GM21528 (cell line): ENCODE data around the gene OR4F6.
"Not testable (repeated sequence)": the region's sequence is repeated elsewhere in the genome, so short reads cannot be mapped to it uniquely, and the experiment has no call there.

Experiments
- ATAC-seq: cut with Tn5 transposase; IDR thresholded peaks from one replicate; pipeline ENCODE4 v1.9.1; 2021; ENCODE audit warnings: mild to moderate bottlenecking, moderate library complexity; ENCODE audit not compliant: unreplicated experiment, low FRiP score

The OR4F6 gene

GRCh38 chr15:101803209-101803608 is at the start of gene OR4F6:
TSS of gene OR4F6 (plus strand) at chr15:101803509. CDS start at chr15:101805720, 2,211 bp downstream.
- ATAC-seq: no peak

DNA sequence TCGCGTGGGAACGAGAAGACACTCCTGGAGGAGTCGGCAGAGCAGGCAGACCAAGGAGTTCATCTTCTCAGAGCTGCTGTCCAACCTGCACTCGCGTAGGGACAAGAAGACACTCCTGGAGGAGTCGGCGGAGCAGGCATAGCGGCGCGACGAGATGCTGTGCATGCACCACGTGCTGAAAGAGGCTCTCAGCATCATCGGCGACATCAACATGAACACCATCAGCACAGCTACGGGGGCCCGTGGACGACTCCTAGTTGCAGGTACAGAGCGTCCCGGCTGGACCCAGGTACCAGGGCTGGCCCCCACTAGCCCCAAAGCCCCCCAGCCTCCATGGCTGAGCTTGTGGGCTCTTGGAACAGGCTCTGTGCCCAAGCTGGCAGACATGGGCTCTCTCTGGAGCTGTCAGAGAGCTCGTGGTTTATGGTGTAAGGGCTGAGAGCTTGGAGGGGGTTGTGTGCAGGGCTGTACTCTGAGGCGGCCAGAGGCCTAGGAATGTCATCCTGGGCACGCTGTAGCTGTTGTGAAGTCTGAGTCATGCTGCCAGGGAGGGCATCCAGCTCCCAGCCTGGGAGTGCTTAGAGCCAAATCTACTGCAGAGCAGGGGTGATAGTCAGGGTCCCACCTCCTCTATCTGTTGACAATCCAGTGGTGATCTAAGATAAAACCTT is 38.5 kb upstream of the OR4F6 start:
- ATAC-seq: not testable (repeated sequence)

GRCh38 chr15:101765340-101765671 is 38.0 kb upstream of the OR4F6 start:
- ATAC-seq: not testable (repeated sequence)

- no peak for ATAC-seq
Measured at GRCh38 chr15:101765772-101766456, 37.4 kb upstream of the OR4F6 start.

- not testable (repeated sequence) for ATAC-seq
Measured at GRCh38 chr15:101767083-101767640, 36.1 kb upstream of the OR4F6 start.

- ATAC-seq: no peak
Measured at GRCh38 chr15:101772921-101773320, 30.4 kb upstream of the OR4F6 start.

- no peak for ATAC-seq
Measured at GRCh38 chr15:101773496-101774100, 29.7 kb upstream of the OR4F6 start.

DNA sequence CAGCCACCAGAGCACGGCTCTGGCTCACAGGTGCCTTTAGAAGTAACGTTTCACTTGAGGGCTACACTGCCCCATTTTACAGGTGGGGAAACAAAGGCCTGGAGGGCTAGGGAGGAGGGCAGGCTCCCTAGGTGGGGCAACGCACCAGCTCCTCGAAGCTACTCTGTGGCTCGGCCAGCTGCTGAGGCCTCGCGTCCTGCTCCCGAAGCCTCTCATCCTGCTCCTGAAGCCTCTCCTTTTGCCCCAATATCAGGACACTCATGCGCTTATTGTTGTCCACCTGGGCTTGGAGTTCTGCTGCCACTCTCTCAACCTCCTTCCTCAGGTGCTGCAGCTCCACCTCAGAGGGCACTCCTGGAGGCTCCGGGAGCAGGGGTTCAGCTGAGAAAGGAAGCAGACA is 28.2 kb upstream of the OR4F6 start:
- no peak for ATAC-seq

- ATAC-seq: not testable (repeated sequence)
Measured at GRCh38 chr15:101778576-101778975, 24.7 kb upstream of the OR4F6 start.

DNA sequence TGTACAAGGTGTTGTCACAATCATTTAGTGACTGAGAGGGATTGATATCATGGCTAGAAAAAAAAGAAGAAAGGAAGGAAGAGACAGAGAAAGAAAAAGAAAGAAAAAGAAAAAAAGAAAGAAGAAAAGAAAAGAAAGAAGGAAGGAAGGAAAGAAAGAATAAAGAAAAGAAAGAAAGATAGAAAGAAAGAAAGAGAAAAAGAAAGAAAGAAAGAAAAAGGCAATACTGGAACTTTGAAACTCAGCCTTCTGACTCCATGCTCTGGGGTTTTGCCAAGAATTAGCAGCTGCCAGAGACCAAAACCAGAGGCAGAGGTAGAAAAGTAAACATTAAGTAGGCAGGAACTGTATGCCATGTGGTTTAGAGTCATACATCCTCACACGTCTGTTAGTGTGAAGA is 23.1 kb upstream of the OR4F6 start:
- ATAC-seq: not testable (repeated sequence)

- ATAC-seq: no peak
Measured at GRCh38 chr15:101781928-101782327, 21.4 kb upstream of the OR4F6 start.

DNA sequence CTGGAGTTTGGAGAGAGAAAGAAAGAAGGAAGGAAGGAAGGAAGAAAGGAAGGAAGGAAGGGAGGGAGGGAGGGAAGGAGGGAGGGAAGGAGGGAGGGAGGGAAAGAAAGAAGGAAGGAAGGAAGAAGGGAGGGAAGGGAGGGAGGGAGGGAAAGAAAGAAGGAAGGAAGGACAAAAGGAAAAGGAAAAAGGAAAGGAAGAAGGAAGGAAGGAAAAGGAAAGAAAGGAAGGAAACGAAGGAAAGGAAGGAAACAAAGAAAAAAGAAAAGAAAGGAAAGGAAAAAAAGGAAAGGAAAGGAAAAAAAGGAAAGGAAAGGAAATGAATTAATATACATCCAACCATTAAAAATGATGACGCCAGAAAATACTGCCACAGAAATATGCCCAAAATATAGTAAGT is 18.7 kb upstream of the OR4F6 start:
- no peak for ATAC-seq

GRCh38 chr15:101786422-101786821 is 16.9 kb upstream of the OR4F6 start:
- ATAC-seq: not testable (repeated sequence)

DNA sequence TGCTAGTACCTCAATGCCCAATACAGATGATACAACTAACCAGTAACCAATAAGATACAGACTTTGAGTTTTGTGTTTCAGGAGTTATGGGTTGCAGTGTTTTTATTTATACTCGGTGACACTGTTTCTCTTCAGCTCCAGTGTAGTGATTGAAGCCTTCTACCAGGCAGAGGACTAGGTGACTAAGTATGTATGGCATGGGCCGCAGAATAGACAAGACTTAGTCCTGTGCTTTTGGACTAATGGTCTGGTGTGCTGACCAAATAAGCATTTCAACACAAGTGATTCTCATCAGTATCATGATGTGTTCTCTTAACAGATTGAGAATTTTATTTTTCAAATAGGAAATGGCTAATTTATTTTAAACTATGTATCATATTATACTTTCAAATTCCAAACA is 15.3 kb upstream of the OR4F6 start:
- ATAC-seq: not testable (repeated sequence)

DNA sequence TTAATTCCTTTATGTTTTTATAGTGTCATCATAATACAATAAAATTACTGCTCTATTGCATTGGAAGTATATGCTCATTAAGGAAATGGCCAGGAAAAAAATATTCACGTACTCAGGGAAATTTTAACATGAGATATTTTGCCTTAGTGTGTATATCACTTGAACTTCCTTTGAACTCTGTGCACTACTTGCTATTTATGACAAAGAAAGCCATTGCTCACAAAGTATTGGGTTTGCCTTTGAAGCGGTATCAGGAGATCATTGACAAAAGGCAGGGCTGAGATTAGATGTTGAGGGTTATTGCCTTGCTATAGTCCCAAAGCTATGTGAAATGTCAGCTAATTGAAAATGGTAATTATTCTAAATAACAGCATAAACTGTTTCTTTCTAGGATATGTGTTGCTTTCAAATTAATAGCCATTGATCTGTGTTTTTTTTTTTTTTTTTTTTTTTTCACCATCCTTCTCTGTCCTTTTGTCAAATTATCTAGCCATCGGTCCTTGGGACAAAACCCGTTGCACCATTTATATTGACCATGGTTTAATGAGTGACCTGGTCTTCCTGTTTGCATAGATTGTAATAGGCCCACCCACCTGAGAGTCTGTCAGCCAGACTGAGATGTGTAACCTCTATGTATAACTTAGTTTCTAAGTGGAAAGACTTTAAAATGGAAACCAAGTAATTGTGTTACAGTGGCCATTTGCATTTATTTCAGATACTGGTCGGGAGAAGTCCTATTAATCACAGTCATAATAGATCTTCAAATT is 14.6 kb upstream of the OR4F6 start:
- ATAC-seq: not testable (repeated sequence)

DNA sequence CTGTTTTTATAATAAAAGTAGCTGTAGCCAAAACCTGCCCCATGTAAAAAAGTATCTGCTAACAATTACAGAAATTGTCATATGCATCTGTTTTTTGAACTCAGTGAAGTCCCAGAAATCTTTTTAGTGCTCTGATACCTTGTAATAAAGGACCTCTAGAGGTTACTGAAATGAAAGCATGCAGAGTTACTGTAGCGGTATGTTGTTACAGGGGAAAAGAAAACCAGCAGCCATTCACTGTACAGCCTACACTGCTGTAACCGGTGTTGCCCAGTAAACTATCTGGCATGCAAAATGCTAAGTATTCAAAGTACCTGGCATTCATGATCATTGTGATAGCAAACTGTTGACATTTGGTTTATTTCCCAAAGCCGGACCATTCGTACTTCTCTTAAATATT is 12.6 kb upstream of the OR4F6 start:
- not testable (repeated sequence) for ATAC-seq

DNA sequence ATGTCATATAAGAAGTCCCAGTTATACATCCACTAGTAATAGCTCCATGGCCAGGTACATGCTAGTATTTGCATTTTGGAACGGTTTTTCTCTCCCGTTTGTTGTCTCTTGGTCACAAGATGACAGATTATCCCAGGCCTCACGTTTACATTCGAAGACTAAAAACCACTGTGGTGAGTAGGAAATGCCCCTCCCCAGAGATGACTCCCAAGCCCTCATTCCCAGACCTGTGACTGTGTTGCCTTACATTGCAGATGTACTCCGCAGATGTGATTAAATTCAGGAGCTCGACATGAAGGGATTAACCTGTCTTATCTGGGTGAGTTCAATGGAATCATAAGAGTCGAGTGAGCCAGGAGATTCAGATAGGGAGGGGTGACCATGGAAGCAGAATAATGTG is 9.3 kb upstream of the OR4F6 start:
- ATAC-seq: not testable (repeated sequence)

GRCh38 chr15:101795455-101795854 is 7.9 kb upstream of the OR4F6 start:
- ATAC-seq: no peak

DNA sequence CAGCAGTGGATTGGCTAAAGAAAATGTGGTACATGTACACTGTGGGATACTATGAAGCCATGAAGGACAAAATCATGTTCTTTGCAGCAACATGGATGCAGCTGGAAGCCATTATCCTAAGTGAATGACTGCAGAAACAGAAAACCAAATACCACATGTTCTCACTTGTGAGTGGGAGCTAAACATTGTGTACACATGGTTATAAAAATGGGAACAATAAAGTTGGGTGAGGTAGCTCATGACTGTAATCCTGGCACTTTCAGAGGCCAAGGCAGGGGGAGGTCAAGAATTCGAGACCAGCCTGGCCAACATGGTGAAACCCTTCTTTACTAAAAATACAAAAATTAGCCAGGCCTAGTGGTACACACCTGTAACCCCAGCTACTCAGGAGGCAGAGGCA is 3.6 kb upstream of the OR4F6 start:
- ATAC-seq: no peak

DNA sequence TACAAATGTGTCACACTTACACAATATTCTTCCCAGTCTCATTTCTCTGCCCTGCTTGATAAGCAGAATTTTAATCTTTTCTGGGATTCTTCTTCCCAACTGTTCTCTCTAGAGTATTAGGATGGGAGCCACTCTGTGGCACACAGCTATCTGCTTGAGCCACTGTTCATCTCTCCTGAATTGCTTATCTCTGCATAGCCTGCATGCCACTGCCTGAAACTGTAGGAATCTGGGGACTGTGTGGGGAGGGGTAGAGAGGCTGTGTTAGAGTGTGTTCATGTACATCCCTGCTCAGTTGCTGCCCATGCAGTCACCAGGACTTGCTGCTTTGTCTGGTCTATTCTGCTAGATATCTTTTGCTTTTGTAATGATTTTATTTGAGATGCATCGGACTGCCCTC is 2.3 kb upstream of the OR4F6 start:
- no peak for ATAC-seq

- no peak for ATAC-seq
Measured at GRCh38 chr15:101803676-101804075, 367 bp downstream of the OR4F6 start.
